Measurements from ENCODE around the gene NUP133.
"Not testable (repeated sequence)": the region's sequence is repeated elsewhere in the genome, so short reads cannot be mapped to it uniquely, and the experiment has no call there.

The NUP133 gene

GRCh38 chr1:229508823-229509337 is 739 bp upstream of the NUP133 start:
- no peak for DNase-seq

GRCh38 chr1:229507502-229507901 is 639 bp downstream of the NUP133 start:
- no peak for DNase-seq

- no peak for DNase-seq
Observed at GRCh38 chr1:229506633-229507032, 1.5 kb downstream of the NUP133 start.

GRCh38 chr1:229495782-229496181 is 12.4 kb downstream of the NUP133 start:
- no peak for DNase-seq

GRCh38 chr1:229487181-229487580 is 21.0 kb downstream of the NUP133 start:
- DNase-seq: no peak

GRCh38 chr1:229485318-229485717 is 22.8 kb downstream of the NUP133 start:
- no peak for DNase-seq

GRCh38 chr1:229482511-229482910 is 25.6 kb downstream of the NUP133 start:
- no peak for DNase-seq

GRCh38 chr1:229480495-229480894 is 27.6 kb downstream of the NUP133 start:
- DNase-seq: no peak

GRCh38 chr1:229479660-229480399 is 28.3 kb downstream of the NUP133 start:
- no peak for DNase-seq

GRCh38 chr1:229478852-229479251 is 29.3 kb downstream of the NUP133 start:
- no peak for DNase-seq

- not testable (repeated sequence) for DNase-seq
Observed at GRCh38 chr1:229475859-229476258, 32.3 kb downstream of the NUP133 start.

- DNase-seq: no peak
Observed at GRCh38 chr1:229474509-229474908, 33.6 kb downstream of the NUP133 start.

GRCh38 chr1:229471175-229471574 is 37.0 kb downstream of the NUP133 start:
- no peak for DNase-seq

- DNase-seq: no peak
Observed at GRCh38 chr1:229470406-229471043, 37.6 kb downstream of the NUP133 start.

GRCh38 chr1:229466887-229467286 is 41.3 kb downstream of the NUP133 start:
- DNase-seq: no peak

- no peak for DNase-seq
Observed at GRCh38 chr1:229464672-229465071, 43.5 kb downstream of the NUP133 start.

- DNase-seq: no peak
Observed at GRCh38 chr1:229461032-229461668, 47.0 kb downstream of the NUP133 start.

- no peak for DNase-seq
Observed at GRCh38 chr1:229459815-229460214, 48.3 kb downstream of the NUP133 start.

- no peak for DNase-seq
Observed at GRCh38 chr1:229457436-229457835, 50.7 kb downstream of the NUP133 start.

- DNase-seq: no peak
Observed at GRCh38 chr1:229456016-229456415, 52.1 kb downstream of the NUP133 start.

- DNase-seq: no peak
Observed at GRCh38 chr1:229454056-229454455, 54.1 kb downstream of the NUP133 start.

- DNase-seq: peak; percentile 10
Observed at GRCh38 chr1:229452956-229453801, 55.0 kb downstream of the NUP133 start.

GRCh38 chr1:229448845-229449244 is 59.3 kb downstream of the NUP133 start:
- no peak for DNase-seq
